Esophagus mucosa (tissue), 1 donor: ENCODE data around the gene GAN. TPM values are rescaled to one million over a fixed set of nuclear protein-coding genes. Genes with fewer than 3 reads are reported as not detected.

Experiments used
- ATAC-seq: fragments of 200-7000 bp; cut with Tn5 transposase; one replicate; pipeline ENCODE4 v1.9.1; 2020
- total RNA-seq: library from RNA; stranded (reverse); gene quantifications from one replicate; pipeline ENCODE4 v1.2.4, GENCODE V29; 2023
- donor health status: DM: yes; HTN: yes; CAD: no.

The GAN gene
- total RNA-seq, 1 donor from 2014 or later: 19.9 TPM

- ATAC-seq: no peak
Measured at GRCh38 chr16:81432937-81433557, 118.3 kb downstream of the GAN start.

- ATAC-seq: peak; percentile 43
Measured at GRCh38 chr16:81435103-81435502, 120.3 kb downstream of the GAN start.

- no peak for ATAC-seq
Measured at GRCh38 chr16:81435567-81435966, 120.8 kb downstream of the GAN start.

- ATAC-seq: no peak
Measured at GRCh38 chr16:81436386-81436785, 121.6 kb downstream of the GAN start.

GRCh38 chr16:81437865-81438264 is 123.1 kb downstream of the GAN start:
- no peak for ATAC-seq

Other genes with a start within 250 kb of the GAN start
- gene C16orf46, start 237.7 kb upstream of the GAN start, total RNA-seq: not detected
- 22.7 TPM for gene GCSH, start 218.6 kb upstream of the GAN start, total RNA-seq
- gene BCO1, start 76.3 kb upstream of the GAN start, total RNA-seq: 0.32 TPM
- 47.0 TPM for gene CMIP, start 129.8 kb downstream of the GAN start, total RNA-seq